HG02588 (cell line): ENCODE measurements around the gene RGR.

Experiments used
- ATAC-seq: cut with Tn5 transposase; IDR thresholded peaks from one replicate; pipeline ENCODE4 v1.9.1; 2021; ENCODE audit warnings: mild to moderate bottlenecking, moderate library complexity; ENCODE audit not compliant: unreplicated experiment

RGR gene

GRCh38 chr10:84293171-84293570, 48.3 kb downstream of the RGR start:
- no peak for ATAC-seq

DNA sequence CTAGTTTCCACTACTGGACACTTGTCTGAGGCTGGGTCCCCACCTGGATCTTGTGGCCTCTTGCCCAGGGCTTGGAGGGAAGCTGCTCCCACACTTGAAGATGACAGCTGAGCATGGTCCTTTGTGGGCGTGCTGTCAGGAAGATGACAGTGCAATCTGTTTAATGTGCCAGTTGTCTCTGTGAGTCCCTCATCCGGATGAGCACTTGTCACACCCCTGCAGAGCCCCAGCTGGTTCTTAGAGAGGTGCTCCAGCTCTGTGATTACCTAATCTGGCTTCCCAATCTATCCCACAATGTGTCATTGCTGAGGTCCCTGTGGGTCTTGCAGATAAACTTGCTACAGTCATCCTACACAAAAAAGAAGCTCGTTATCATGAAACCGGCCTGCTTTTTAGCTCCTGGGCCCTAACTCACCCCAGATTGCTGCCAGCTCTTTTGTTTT, 48.7 kb downstream of the RGR start:
- no peak for ATAC-seq

- ATAC-seq = peak; percentile 56
Measured at GRCh38 chr10:84294766-84295447, 50.1 kb downstream of the RGR start.

DNA sequence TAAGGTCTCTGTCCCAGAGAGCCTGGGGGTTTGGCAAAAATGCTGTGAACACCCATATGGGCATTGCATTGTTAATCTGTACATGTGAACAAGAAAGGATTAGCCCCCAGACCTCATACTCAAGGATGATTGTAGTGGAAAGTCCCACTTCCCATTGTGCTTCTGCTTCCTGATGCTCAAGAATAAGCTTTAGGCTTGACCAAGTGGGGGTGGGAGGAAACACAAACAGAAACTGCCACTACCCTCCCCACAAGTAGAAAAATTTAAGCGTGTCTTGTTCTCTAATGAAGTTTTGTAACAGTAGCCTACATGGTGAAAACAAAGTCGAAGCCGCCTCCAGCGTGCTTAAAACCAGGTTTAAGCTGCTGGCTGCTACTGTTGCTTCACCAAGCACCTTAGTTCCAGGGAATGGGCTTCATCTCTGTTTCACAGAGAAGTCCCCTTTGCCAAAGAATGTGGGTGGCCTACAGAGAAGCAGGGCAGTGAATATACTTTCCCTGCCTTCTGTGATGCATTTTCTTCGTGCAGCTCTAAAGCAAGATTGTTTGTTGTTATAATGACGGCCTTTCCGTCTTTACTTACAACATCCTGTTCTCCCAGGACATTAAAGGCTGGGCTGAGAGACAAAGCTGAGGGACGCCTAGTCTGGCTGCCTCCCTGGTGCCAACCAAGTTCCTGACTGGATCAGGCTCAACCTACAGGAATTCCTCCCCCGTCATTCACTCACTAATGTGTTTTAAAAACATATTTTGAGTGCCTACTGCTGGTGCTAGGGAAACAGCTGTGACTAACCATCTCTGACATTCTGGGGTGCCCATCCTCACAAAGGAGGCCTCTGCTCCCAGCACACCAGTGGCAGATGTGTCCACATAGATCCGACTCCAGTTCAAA, 51.5 kb downstream of the RGR start:
- no peak for ATAC-seq

GRCh38 chr10:84298057-84298456, 53.2 kb downstream of the RGR start:
- no peak for ATAC-seq

- no peak for ATAC-seq
Measured at GRCh38 chr10:84302223-84302622, 57.4 kb downstream of the RGR start.

GRCh38 chr10:84306751-84307384, 62.0 kb downstream of the RGR start:
- no peak for ATAC-seq

- no peak for ATAC-seq
Measured at GRCh38 chr10:84308021-84308420, 63.2 kb downstream of the RGR start.

- ATAC-seq = no peak
Measured at GRCh38 chr10:84308481-84309304, 63.8 kb downstream of the RGR start.
